ENCODE data around the gene PSMB5. TPM values are rescaled to one million over a fixed set of nuclear protein-coding genes. Genes with fewer than 3 reads are reported as not detected.
A peak's percentile ranks its signal among the peaks of the same experiment; 100 is the strongest.

PSMB5 gene
- total RNA-seq, 1 donor from 2014 or later: 215 TPM

DNA sequence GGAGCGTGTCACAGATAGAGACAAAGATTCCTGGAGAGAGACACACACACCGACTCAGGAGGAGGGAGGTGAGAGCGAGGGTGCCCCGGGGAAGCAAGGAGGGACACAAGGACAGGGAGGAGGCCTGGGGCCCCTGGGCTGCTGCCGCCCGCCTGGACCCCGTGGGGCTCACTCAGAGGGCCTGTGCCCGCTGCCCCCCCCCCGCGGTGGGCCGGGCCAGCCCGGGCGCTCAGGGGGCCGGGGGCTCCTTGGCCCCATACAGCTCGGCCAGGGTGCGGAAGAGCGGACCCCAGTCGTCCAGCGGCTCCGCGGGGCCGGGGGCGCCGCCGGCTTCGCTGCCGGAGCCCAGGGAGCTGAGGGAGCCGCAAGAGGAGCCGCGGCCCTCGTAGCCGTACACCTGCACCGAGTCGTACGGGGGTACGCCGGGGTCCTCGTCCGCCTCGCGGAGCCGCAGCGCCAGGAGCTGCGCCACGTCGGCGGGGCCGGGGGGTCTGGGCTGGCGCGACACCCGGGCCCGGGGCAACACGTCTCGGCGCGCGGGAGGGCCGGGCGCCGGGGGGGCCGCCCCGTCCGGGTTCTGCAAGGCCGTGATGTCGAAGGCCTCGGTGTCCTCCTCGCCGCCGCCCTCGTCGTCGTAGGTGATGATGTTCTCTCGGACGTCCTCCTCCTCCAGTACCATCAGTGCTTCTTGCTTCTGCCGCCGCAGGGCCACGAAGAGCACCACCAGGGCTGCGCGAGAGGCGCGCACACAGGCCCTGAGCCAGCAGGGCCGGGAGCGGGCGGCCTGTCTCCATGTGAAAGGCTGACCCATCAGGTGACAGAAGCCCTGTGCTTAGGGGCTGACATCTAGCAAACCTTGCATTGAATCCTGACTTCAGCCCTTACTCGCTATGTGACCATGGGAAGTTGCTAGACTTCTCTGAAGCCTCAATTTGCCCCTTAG, 13.3 kb upstream of the PSMB5 start:
- no peaks in the 10 kb centered on the region for H3K9me3 Mint-ChIP-seq
- TF ChIP-seq, protein P1, sequence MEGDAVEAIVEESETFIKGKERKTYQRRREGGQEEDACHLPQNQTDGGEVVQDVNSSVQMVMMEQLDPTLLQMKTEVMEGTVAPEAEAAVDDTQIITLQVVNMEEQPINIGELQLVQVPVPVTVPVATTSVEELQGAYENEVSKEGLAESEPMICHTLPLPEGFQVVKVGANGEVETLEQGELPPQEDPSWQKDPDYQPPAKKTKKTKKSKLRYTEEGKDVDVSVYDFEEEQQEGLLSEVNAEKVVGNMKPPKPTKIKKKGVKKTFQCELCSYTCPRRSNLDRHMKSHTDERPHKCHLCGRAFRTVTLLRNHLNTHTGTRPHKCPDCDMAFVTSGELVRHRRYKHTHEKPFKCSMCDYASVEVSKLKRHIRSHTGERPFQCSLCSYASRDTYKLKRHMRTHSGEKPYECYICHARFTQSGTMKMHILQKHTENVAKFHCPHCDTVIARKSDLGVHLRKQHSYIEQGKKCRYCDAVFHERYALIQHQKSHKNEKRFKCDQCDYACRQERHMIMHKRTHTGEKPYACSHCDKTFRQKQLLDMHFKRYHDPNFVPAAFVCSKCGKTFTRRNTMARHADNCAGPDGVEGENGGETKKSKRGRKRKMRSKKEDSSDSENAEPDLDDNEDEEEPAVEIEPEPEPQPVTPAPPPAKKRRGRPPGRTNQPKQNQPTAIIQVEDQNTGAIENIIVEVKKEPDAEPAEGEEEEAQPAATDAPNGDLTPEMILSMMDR (conservative IDR thresholded peaks at IDR 0.05): no peak

DNA sequence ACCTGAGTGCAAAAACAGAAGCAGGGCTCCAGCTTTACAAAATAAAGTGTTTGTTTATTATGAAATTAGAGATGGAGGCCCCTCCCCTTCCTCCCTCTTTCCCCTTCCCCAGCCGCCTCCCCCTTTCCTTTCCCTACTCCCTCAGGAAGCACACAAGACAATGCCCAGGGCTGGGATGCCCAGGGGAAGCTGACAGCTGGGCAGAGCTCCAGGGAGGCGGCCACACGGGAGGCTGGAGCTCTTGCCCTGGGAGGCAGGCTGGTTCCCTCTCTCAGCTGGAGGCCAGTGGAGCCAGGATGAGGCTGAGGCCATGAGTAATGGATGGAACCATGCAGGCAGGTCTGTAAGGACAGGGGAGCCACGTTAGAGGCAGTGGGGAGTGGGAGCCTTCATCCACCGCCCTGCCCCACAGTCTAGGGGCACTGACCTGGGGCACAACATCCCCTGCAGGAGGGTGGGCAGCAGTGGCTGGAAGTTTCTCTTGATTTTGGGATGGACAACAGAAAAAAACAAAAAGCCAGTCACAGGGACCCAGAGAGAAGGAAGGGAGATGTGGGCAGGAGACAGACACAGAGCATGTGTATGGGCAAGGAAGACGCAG, 12.4 kb upstream of the PSMB5 start:
- Mint-ChIP-seq H3K27me3 (ENCODE audit: low read depth) (no peaks in the 10 kb centered on the region), H3K36me3 (ENCODE audit: low read depth) (peaks cover 4% of the 10 kb centered on the region), H3K4me1 (peaks cover 4% of the 10 kb centered on the region), H3K9me3 (no peaks in the 10 kb centered on the region), H3K27ac (ENCODE audit: unreplicated experiment) (peak overlapping the region; percentile 12), H3K4me3 (no peak overlapping the region)
- TF ChIP-seq, protein P1 (conservative IDR thresholded peaks at IDR 0.05): no peak
- no peak for DNase-seq (ENCODE audit: low read depth, low spot score)

More for the DNA sequence above, 13.3 kb upstream of the PSMB5 start:
- no peak overlapping the region for H3K27ac Mint-ChIP-seq (ENCODE audit: unreplicated experiment)
- no peak for DNase-seq (ENCODE audit: low read depth, low spot score)
- no peaks in the 10 kb centered on the region for H3K27me3 Mint-ChIP-seq (ENCODE audit: low read depth)
- H3K4me3 Mint-ChIP-seq: no peak overlapping the region
- peaks cover 4% of the 10 kb centered on the region for H3K4me1 Mint-ChIP-seq
- peaks cover 4% of the 10 kb centered on the region for H3K36me3 Mint-ChIP-seq (ENCODE audit: low read depth)

DNA sequence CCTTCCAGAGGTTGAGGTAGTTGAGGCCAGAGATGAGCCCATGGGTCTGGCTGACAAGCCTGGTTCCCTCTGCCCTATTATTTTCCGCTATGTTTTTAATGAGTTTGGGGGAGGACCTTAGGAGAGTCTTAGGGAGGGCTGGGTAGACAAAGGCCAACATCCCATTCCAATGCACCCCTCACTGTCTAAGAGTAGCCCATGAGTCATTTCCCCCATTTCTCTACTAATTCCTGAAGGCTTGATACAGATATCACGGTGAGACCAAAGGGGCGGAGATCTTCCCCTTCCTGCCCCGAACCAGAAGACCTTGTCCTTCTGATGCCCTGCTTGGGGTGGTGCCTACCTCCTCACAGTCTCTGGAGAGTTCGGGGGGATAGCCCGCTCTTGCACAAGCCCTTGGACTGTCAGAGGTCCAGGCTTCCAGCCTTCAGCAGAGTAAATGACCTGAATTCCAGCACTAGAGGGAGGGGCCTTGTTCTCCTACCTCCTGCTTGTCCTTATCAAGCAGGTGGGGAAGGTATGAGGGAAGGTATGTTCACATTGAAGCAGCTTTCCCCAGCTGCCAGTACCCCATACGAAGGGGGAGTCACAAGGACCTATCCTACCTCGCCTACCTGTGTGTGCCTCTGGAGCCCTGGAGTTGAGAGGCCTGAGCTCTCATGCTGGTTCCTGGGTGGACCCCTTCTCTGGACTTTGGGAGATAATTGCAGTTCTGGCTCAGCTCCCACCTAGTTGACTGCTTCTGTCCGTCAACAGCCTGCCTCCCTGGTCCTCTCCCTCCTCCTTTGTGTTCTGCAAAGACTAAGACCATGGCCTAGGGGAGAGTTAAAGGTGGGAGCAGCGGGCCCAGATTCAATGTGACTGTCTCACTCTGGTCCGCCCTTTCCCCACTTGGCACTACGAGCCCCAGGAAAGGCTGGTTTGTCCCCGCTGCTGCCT, 11.0 kb upstream of the PSMB5 start:
- Mint-ChIP-seq H3K27me3 (ENCODE audit: low read depth) (no peaks in the 10 kb centered on the region), H3K36me3 (ENCODE audit: low read depth) (peaks cover 4% of the 10 kb centered on the region), H3K9me3 (no peaks in the 10 kb centered on the region), H3K27ac (ENCODE audit: unreplicated experiment) (no peak overlapping the region), H3K4me1 (peaks cover 4% of the 10 kb centered on the region), H3K4me3 (no peak overlapping the region)
- TF ChIP-seq, protein P1 (conservative IDR thresholded peaks at IDR 0.05): no peak
- no peak for DNase-seq (ENCODE audit: low read depth, low spot score)

DNA sequence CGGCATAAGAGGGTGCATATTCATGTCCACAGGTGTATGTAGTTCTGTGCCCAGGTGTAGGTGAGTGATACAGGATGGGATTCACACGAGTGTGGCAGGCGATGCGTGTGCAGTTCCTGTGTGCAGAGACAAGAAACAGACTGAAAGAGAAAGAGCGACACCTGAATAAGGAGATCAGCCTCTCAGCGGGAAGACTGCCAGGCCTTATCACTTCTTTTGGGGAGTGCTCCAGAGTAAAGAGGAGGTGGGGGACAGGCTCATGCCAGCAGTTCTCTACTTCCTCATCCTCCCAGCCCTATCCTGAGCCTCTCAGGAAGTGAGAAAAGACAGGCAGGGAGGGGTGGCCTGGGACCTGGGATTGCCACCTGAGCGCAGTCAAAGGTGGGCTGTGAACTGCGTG, 10.1 kb upstream of the PSMB5 start:
- peak overlapping the region; percentile 27 for H3K4me3 Mint-ChIP-seq
- no peak for DNase-seq (ENCODE audit: low read depth, low spot score)
- no peak overlapping the region for H3K27ac Mint-ChIP-seq (ENCODE audit: unreplicated experiment)
- H3K9me3 Mint-ChIP-seq: no peaks in the 10 kb centered on the region
- TF ChIP-seq, protein P1 (conservative IDR thresholded peaks at IDR 0.05): no peak
- H3K27me3 Mint-ChIP-seq (ENCODE audit: low read depth): no peaks in the 10 kb centered on the region
- peaks cover 4% of the 10 kb centered on the region for H3K4me1 Mint-ChIP-seq
- peaks cover 4% of the 10 kb centered on the region for H3K36me3 Mint-ChIP-seq (ENCODE audit: low read depth)

DNA sequence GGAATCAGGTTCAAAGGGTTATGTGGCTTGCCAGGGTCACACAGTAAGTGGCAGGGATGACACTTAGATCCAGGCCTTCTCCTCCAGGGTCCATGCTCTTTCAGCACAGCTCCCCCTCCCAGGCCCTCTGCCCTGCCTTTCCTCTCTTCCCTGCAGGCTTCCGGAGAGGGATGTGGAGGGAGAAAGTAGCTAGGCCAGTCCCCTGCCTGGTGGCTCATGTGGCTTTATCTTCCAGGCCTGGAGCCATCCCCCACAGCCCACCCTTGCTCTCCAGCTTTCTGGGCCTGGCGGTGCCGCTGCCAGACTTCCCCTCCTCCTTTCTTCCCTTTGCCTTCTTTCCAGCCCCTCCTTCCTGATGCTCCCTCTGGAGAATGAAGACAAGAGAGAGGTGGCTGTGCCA, 9.1 kb upstream of the PSMB5 start:
- Mint-ChIP-seq H3K36me3 (ENCODE audit: low read depth) (peaks cover 4% of the 10 kb centered on the region), H3K9me3 (no peaks in the 10 kb centered on the region), H3K27ac (ENCODE audit: unreplicated experiment) (no peak overlapping the region), H3K4me1 (peaks cover 4% of the 10 kb centered on the region), H3K27me3 (ENCODE audit: low read depth) (no peaks in the 10 kb centered on the region), H3K4me3 (no peak overlapping the region)
- TF ChIP-seq, protein P1 (conservative IDR thresholded peaks at IDR 0.05): no peak
- no peak for DNase-seq (ENCODE audit: low read depth, low spot score)

All from neural crest cell (in vitro differentiated cells).